ENCODE measurements around the gene PKP3.
"Not testable (repeated sequence)": the region's sequence is repeated elsewhere in the genome, so short reads cannot be mapped to it uniquely, and the experiment has no call there.

Gene PKP3

GRCh38 chr11:379205-380094, 14.6 kb upstream of the PKP3 start:
- DNase-seq: no peak

- no peak for DNase-seq
Observed at GRCh38 chr11:380095-380480, 13.9 kb upstream of the PKP3 start.

GRCh38 chr11:380491-380890, 13.5 kb upstream of the PKP3 start:
- no peak for DNase-seq

DNA sequence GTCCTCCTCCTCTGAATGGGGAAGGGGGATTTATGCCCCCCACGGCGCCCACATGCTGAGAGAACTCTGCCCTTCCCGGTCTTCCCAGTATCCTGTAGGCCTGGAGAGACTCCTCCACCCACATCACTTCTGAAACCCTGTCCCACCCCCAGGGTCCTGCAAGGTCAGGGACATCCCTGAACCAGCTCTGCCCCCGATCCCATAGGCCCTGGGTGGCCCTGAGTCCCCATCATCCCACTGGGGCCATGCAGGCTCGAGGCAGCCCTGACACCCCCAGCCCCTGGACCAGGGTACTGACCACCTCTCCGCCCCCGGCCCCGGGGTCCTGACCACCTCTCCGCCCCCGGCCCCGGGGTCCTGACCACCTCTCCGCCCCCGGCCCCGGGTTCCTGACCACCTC, 13.0 kb upstream of the PKP3 start:
- DNase-seq: no peak

DNA sequence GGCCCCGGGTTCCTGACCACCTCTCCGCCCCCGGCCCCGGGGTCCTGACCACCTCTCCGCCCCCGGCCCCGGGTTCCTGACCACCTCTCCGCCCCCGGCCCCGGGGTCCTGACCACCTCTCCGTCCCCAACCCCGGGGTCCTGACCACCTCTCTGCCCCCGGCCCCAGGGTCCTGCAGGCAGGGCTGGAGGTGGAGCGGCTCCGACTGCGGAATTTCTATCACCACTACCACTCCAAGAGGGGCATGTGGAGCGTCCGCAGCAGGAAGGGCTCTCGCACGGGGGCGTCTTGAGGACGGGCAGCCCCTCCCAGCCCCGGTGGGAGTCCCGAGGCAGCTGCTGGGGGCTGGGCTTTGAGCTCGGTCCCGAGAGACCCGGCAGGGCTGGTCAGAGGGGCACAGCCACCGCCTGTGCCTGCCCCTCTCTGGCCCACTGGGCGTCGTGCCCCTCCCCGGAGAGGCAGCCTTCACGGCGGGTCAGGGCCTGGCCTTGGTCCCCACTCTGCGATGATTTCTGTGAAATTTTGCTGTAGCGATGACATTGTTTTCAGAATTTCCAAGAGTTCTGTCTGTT, 12.4 kb upstream of the PKP3 start:
- no peak for DNase-seq

DNA sequence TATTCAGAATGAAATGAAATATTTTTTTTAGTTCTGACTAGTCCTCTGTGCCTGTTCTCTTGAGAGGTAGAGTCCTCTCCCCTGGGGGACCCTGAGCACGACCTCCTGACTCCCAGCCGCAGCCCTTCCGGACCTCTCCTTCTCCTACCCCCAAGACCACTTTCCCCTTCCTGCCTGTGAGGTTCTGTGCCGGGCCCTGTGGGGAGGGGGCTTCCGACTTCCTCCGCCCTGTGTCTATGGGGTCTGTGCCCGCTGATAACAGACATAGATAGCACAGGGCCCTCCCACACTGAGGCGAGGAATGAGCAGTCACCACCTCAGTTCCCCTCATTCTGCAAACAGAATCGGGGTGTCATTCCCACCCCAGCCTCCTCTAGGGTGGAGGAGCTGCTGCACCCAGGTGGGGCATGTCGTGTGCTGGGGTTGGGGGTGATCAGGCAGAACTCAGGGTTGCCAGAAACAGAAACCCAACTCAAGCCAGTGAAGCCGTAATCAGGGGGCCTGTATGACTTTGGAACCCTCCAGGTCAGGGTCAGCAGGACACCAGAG, 11.9 kb upstream of the PKP3 start:
- DNase-seq: no peak

GRCh38 chr11:383431-383830, 10.6 kb upstream of the PKP3 start:
- DNase-seq: no peak

GRCh38 chr11:384511-384910, 9.5 kb upstream of the PKP3 start:
- no peak for DNase-seq

GRCh38 chr11:385594-386351, 8.2 kb upstream of the PKP3 start:
- DNase-seq: no peak

- no peak for DNase-seq
Observed at GRCh38 chr11:386483-386882, 7.5 kb upstream of the PKP3 start.

DNA sequence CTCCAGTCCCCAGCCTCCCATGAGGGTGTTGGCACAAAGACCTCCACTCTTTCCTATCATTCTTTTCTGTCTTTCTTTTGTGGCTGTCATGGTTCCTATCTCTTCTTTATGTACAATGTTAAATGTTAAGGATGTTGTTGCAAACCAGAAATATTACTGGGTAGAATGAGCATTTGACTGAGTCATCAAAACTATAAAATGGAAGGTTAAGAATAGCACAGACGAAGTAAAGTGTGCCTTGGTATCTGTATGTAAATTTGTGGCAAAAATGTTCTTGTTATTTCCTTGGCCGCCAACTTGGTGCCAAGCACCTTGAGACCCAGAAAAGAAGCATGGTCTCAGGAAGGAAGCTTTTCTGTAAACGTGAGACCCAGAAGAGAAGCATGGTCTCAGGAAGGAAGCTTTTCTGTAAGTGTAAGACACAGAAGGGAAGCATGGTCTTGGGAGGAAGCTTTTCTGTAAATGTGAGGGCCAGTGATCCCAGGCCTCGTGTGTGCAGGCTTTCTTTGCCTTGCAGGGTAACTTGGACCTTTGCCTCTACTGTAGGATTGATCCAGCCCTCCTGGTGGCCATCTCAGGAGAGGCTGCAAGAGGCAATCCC, 6.7 kb upstream of the PKP3 start:
- no peak for DNase-seq

GRCh38 chr11:389369-389768, 4.6 kb upstream of the PKP3 start:
- DNase-seq: not testable (repeated sequence)

- no peak for DNase-seq
Observed at GRCh38 chr11:390175-390574, 3.8 kb upstream of the PKP3 start.

DNA sequence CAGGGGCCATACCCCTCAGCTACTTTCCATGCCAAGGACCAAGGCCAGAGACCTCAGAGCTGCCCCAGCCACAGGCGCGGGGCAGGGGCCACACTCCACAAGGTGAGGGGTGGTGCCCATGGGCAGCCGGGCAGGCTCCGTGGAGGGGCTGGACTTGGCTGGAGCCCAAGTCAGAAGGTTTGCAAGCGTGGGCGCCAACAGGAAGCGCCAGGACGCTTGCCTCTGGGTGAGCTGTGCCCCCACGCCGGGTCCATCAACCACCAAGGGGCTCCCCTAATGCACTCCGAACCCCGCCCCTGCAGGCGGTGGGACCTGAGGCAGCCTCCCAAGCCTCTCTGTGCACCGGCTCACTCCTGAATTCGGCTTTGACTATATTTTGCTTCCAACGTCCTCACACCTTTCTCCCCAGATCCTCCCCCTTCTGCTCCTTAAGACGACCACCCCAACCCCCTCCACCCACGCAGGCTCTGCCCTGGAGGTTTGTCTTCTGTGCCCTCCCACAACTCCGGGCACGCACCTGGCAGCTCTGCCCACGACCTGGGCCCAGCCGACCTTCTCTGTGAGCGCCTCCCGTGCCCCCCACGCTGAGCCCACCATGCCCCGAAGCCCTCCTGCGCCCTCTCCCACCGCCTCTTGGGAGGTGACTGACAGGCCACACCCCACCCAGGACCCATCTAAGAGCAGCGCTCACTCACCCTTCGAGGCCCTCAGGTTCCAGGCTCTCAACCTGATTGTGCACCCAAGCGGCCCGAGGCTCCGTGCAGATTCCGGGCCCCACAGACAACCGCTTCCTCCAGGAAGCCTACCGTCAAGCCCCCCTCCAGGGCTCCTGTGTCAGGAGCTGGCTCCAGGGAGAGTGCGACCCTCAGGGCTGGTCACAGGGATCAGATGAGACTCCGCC, 2.6 kb upstream of the PKP3 start:
- no peak for DNase-seq

DNA sequence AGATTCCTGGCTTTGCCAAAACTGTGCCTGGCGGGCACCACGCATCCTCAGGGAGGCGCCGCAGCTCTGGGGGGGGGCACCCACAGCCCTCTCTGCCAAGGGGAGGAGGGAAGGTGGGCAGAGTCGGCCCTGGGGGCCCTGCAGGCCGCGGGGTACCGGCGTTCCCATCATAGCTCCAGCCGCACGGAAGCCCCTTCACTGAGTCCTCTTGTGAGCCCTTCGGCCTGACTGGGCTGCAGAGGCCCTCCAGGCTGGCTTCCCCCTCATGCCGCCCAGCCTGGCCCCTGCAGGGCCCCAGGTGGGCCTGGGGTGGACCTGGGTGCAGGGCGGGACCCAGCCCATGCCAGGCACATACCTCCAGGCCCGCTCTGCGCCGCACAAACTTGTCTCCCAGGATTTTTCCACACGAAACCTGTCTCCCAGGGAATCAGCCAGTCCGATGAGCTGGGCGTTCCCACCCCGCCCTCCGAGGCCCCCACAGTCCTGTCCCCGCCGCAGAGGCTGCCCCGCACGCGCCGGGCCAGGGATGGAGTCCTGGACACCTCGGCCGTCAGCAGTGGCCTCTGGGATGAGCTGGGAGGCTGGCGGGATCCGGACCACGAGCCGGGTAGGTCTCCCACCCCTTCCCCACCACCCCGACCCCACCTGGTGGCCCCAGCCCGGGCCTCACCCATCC, 1.8 kb upstream of the PKP3 start:
- no peak for DNase-seq

DNA sequence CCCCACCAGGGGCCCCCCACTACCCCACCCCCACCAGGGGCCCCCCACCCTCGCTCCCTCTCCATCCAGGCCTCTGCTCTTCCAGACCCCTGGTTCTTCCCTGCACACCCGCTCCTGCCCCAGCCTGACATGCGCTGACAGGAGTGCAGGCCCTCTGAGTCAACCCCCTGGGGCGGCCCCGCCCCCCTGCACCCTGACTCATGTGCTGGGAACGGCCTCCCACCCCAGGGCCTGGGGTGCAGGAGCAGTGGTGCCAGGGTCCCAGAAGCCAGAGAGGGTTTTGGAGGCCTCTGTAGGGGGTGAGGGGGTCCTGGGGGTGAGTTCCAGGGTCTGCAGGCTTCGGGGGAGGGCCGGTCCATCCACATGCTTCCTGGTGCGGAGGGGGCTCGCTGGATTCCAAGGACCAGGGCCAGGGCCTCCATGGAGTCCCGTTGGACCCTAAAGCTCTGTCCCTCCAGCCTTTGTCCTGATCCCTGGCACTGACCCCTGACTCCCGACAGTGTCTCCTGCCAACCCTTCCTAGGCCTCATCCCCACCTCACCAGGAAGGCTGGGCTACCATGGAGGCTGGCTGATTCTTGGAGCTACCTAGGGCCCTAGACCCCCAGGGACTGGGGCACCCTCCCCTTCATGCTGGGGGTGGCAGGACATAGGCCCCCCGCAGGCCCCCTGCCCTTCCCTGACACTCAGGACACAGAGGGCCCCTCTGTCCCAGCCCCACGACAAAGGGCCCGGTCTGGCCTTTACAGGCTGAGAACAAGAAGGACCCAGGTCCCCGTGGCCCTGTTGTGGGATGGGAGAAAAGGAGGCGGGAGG, 583 bp upstream of the PKP3 start:
- no peak for DNase-seq

DNA sequence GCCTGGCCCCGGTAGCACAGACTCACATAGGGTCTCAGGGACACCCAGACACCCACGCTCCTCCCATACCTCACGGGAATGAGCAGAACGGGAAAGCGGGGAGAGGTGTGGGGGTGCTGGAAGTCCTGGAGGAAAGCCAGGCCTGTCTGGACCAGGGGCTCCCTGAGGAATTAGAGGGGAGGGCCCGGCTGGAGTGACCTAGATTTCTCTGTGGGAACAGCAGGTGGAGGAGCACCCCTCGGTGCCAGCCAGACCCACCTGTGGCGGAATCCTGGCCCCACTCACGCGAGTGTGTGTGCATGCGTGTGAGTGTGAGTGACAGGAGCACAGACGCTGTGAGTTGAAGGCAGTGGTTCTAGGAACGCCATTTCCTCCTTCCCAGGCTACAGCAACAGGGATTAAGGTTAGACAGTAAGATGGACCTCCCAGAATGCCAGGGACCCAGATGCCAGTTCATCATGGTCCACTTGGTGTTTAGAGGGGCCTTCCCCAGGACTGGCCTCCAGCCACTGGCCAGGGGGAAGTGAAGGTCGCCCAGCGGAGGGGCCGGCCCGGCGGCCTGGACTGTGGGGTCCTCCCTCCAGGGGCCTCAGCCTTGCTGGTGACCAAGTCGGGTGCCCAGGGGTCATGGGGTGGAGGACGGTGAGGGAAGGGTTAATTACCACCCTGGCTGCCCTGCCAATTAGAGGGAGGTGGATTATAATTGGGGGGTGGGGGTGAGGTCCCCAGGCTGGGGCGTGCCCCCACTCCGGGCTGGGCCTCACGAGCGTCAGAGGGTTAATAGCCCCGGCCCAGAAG, 1.0 kb downstream of the PKP3 start:
- DNase-seq: no peak

- no peak for DNase-seq
Observed at GRCh38 chr11:395866-396265, 1.9 kb downstream of the PKP3 start.

GRCh38 chr11:396511-396947, 2.5 kb downstream of the PKP3 start:
- no peak for DNase-seq
